CD4-positive, alpha-beta memory T cell (primary cell): ENCODE data around the gene ABHD15. TPM values are rescaled to one million over a fixed set of nuclear protein-coding genes. Genes with fewer than 3 reads are reported as not detected.

Source experiments
- CTCF ChIA-PET: fragments of 350-600 bp; sonication (Branson Sonifier 250); formaldehyde crosslinking; loops from one replicate; lab custom pipeline; 2021; ENCODE audit warnings: inconsistent platforms; ENCODE audit not compliant: partially characterized antibody; lab: Charles Lee
- POLR2A ChIA-PET: fragments of 350-600 bp; sonication (Branson Sonifier 250); formaldehyde crosslinking; loops from one replicate; lab custom pipeline; 2021; ENCODE audit not compliant: partially characterized antibody; lab: Charles Lee
- DNase-seq, 5 donors: peaks; one replicate each; pipeline versions ENCODE4 v3.0.0 to v3.0.0-alpha.2; 2020 to 2022; ENCODE audit warnings: mixed read lengths in 1 of 5
- H3K27ac ChIP-seq: one replicate; pipeline ENCODE4 v1.7.0; 2013; ENCODE audit warnings: low read depth, low read length
- H3K27me3 ChIP-seq: 2 replicates; pipeline ENCODE4 v1.7.0; 2013; ENCODE audit warnings: mild to moderate bottlenecking, low read length, moderate library complexity; ENCODE audit not compliant: insufficient read depth
- H3K36me3 ChIP-seq: 2 replicates; pipeline ENCODE4 v1.7.0; 2013; ENCODE audit warnings: mild to moderate bottlenecking, low read length, moderate library complexity; ENCODE audit not compliant: insufficient read depth
- H3K4me1 ChIP-seq: 2 replicates; pipeline ENCODE4 v1.7.0; 2013; ENCODE audit warnings: mild to moderate bottlenecking, low read length, moderate library complexity; ENCODE audit not compliant: insufficient read depth
- H3K4me3 ChIP-seq, 2 donors: one replicate each; pipeline ENCODE4 v1.7.0; 2013; ENCODE audit warnings: low read length in 2 of 2, mild to moderate bottlenecking in 1 of 2
- H3K9me3 ChIP-seq, 2 donors: one replicate each; pipeline ENCODE4 v1.7.0; 2013; ENCODE audit warnings: low read length in 2 of 2, control low read depth in 1 of 2; ENCODE audit not compliant: control insufficient read depth in 1 of 2
- H3K27ac Mint-ChIP-seq, 7 donors: one replicate each; pipeline ENCODE4 v1.8.0; 2020 to 2021; ENCODE audit warnings: mixed read lengths in 7 of 7, mild to moderate bottlenecking in 6 of 7, inconsistent platforms in 3 of 7, moderate library complexity in 3 of 7
- H3K27me3 Mint-ChIP-seq, 2 donors: one replicate each; pipeline ENCODE4 v1.8.0; 2020 to 2021; ENCODE audit warnings: mixed read lengths in 2 of 2
- H3K36me3 Mint-ChIP-seq, 2 donors: one replicate each; pipeline ENCODE4 v1.8.0; 2020 to 2021; ENCODE audit warnings: mixed read lengths in 2 of 2, inconsistent platforms in 1 of 2, mild to moderate bottlenecking in 1 of 2
- H3K4me1 Mint-ChIP-seq, 4 donors: one replicate each; pipeline ENCODE4 v1.8.0; 2020 to 2021; ENCODE audit warnings: mixed read lengths in 4 of 4, mild to moderate bottlenecking in 1 of 4
- H3K4me3 Mint-ChIP-seq, 8 donors: one replicate each; pipeline ENCODE4 v1.8.0; 2020 to 2021; ENCODE audit warnings: mixed read lengths in 8 of 8, mild to moderate bottlenecking in 7 of 8, moderate library complexity in 6 of 8, inconsistent platforms in 3 of 8
- H3K9me3 Mint-ChIP-seq, 8 donors: one replicate each; pipeline ENCODE4 v1.8.0; 2020 to 2021; ENCODE audit warnings: mixed read lengths in 8 of 8, mild to moderate bottlenecking in 5 of 8, inconsistent platforms in 3 of 8, moderate library complexity in 1 of 8
- intact Hi-C: fragments of 100-400 bp; cut with micrococcal nuclease; formaldehyde crosslinking; loops from one replicate; pipeline ENCODE4 v1.15.1; 2023
- polyA plus RNA-seq, 2 donors: library from polyadenylated mRNA; unstranded; fragments of 300-500 nt; fragmentation: Illumina TruSeq; gene quantifications; one replicate each; pipeline ENCODE4 v1.2.3, GENCODE V29; 2021
- total RNA-seq, 2 experiments: library from RNA; stranded (reverse); gene quantifications; one replicate each; pipeline ENCODE4 v1.2.3, GENCODE V29; 2021

ABHD15 gene
- total and polyA plus RNA-seq, 4 experiments from 2014 or later, result 8.2 to 18.8 (median 15.8) TPM

- Histone ChIP-seq H3K4me1 (no peaks in the 10 kb centered on the region), H3K9me3 (no peaks in the 10 kb centered on the region), H3K27ac (no peak overlapping the region), H3K4me3 (no peak overlapping the region), H3K27me3 (no peaks in the 10 kb centered on the region), H3K36me3 (no peaks in the 10 kb centered on the region)
- H3K27ac Mint-ChIP-seq, result no peak overlapping the region
- ChIA-PET CTCF (interaction anchor here (0.9 to 22.5 kb wide), 4 partner anchors 8 to 33 kb away, joined by 4 to 523 read pairs (median 20); partner anchors contain the start of genes ABHD15, ANKRD13B and TP53I13), POLR2A (no interaction called here)
- H3K27me3 Mint-ChIP-seq, result no peaks in the 10 kb centered on the region
- no peak for DNase-seq
- no peak overlapping the region for H3K4me3 Mint-ChIP-seq
- H3K9me3 Mint-ChIP-seq, result no peaks in the 10 kb centered on the region
- peaks cover 0 to 2% (median 0%) of the 10 kb centered on the region in 4 donors for H3K4me1 Mint-ChIP-seq
- intact Hi-C loops, result no loop called here
- H3K36me3 Mint-ChIP-seq, result no peaks in the 10 kb centered on the region
Measured at GRCh38 chr17:29607557-29608195, 40.8 kb upstream of the ABHD15 start.

- no peaks in the 10 kb centered on the region for H3K27me3 ChIP-seq
- Mint-ChIP-seq H3K4me3 (no peak overlapping the region), H3K27ac (no peak overlapping the region), H3K27me3 (no peaks in the 10 kb centered on the region), H3K4me1 (no peaks in the 10 kb centered on the region), H3K9me3 (no peaks in the 10 kb centered on the region), H3K36me3 (no peaks in the 10 kb centered on the region)
- no peaks in the 10 kb centered on the region for H3K9me3 ChIP-seq
- intact Hi-C loops, result no loop called here
- no peak overlapping the region for H3K4me3 ChIP-seq
- POLR2A ChIA-PET, result no interaction called here
- H3K27ac ChIP-seq, result no peak overlapping the region
- no peaks in the 10 kb centered on the region for H3K36me3 ChIP-seq
- CTCF ChIA-PET, result interaction anchor here (1.1 kb wide), 1 partner anchor 10 kb away, joined by 3 read pairs; no protein-coding TSS in a partner anchor
- no peaks in the 10 kb centered on the region for H3K4me1 ChIP-seq
- DNase-seq, result no peak
Measured at GRCh38 chr17:29603109-29603674, 36.4 kb upstream of the ABHD15 start.

- no peaks in the 10 kb centered on the region for H3K9me3 ChIP-seq
- no peaks in the 10 kb centered on the region for H3K36me3 ChIP-seq
- peaks cover 0 to 4% (median 3%) of the 10 kb centered on the region in 4 donors for H3K4me1 Mint-ChIP-seq
- no peaks in the 10 kb centered on the region for H3K9me3 Mint-ChIP-seq
- H3K4me3 ChIP-seq, result no peak overlapping the region
- H3K4me3 Mint-ChIP-seq, result no peak overlapping the region
- no peaks in the 10 kb centered on the region for H3K27me3 Mint-ChIP-seq
- ChIA-PET CTCF (interaction anchor here (1.0 to 1.2 kb wide), 3 partner anchors 16 to 20 kb away, joined by 3 read pairs; no protein-coding TSS in a partner anchor), POLR2A (interaction anchor here (1.0 kb wide), 1 partner anchor 16 kb away, joined by 3 read pairs; no protein-coding TSS in a partner anchor)
- DNase-seq, result no peak
- H3K27me3 ChIP-seq, result no peaks in the 10 kb centered on the region
- intact Hi-C loops, result no loop called here
- peaks cover 0 to 1% of the 10 kb centered on the region in 2 donors for H3K36me3 Mint-ChIP-seq
- no peak overlapping the region for H3K27ac ChIP-seq
- H3K4me1 ChIP-seq, result peaks cover 14% of the 10 kb centered on the region
- no peak overlapping the region for H3K27ac Mint-ChIP-seq
Measured at GRCh38 chr17:29597361-29598172, 30.7 kb upstream of the ABHD15 start.

- ChIA-PET POLR2A (no interaction called here), CTCF (interaction anchor here (1.0 to 1.2 kb wide), 3 partner anchors 17 to 21 kb away, joined by 3 read pairs; no protein-coding TSS in a partner anchor)
- Histone ChIP-seq H3K27me3 (no peaks in the 10 kb centered on the region), H3K4me1 (peaks cover 21% of the 10 kb centered on the region), H3K4me3 (no peak overlapping the region), H3K9me3 (no peaks in the 10 kb centered on the region), H3K27ac (no peak overlapping the region), H3K36me3 (no peaks in the 10 kb centered on the region)
- H3K9me3 Mint-ChIP-seq, result no peaks in the 10 kb centered on the region
- H3K4me3 Mint-ChIP-seq, result no peak overlapping the region
- intact Hi-C loops, result no loop called here
- H3K4me1 Mint-ChIP-seq, result peaks cover 0 to 11% (median 7%) of the 10 kb centered on the region in 4 donors
- no peak for DNase-seq
- H3K36me3 Mint-ChIP-seq, result peaks cover 0 to 1% of the 10 kb centered on the region in 2 donors
- H3K27ac Mint-ChIP-seq, result no peak overlapping the region
- no peaks in the 10 kb centered on the region for H3K27me3 Mint-ChIP-seq
Measured at GRCh38 chr17:29596811-29597210, 30.0 kb upstream of the ABHD15 start.

GRCh38 chr17:29595943-29596774 lies 29.3 kb upstream of the ABHD15 start:
- Histone ChIP-seq H3K9me3 (no peaks in the 10 kb centered on the region), H3K4me3 (no peak overlapping the region), H3K4me1 (peaks cover 28% of the 10 kb centered on the region), H3K27ac (no peak overlapping the region), H3K36me3 (no peaks in the 10 kb centered on the region), H3K27me3 (no peaks in the 10 kb centered on the region)
- Mint-ChIP-seq H3K4me3 (no peak overlapping the region), H3K36me3 (peaks cover 0 to 1% of the 10 kb centered on the region in 2 donors), H3K9me3 (no peaks in the 10 kb centered on the region), H3K27me3 (no peaks in the 10 kb centered on the region), H3K4me1 (peaks cover 4 to 18% (median 12%) of the 10 kb centered on the region in 4 donors), H3K27ac (peak overlapping the region in 1 of 7 donors; percentile 37)
- DNase-seq, result no peak
- intact Hi-C loops, result no loop called here
- ChIA-PET CTCF (no interaction called here), POLR2A (interaction anchor here (6.0 kb wide), 1 partner anchor 28 kb away, joined by 68 read pairs; the partner anchor contains the start of genes ABHD15 and TP53I13)

GRCh38 chr17:29595107-29595942 lies 28.5 kb upstream of the ABHD15 start:
- Histone ChIP-seq H3K27ac (no peak overlapping the region), H3K36me3 (no peaks in the 10 kb centered on the region), H3K9me3 (no peaks in the 10 kb centered on the region), H3K4me1 (peaks cover 36% of the 10 kb centered on the region), H3K4me3 (no peak overlapping the region), H3K27me3 (no peaks in the 10 kb centered on the region)
- CTCF ChIA-PET, result interaction anchor here (1.6 to 5.0 kb wide), 3 partner anchors 15 to 26 kb away, joined by 6 to 105 read pairs (median 36); partner anchors contain the start of genes ABHD15 and TP53I13
- H3K27ac Mint-ChIP-seq, result no peak overlapping the region
- H3K4me3 Mint-ChIP-seq, result peak overlapping the region; percentile 40 to 76 (median 56)
- intact Hi-C loops, result no loop called here
- H3K36me3 Mint-ChIP-seq, result peaks cover 0 to 1% of the 10 kb centered on the region in 2 donors
- no peak for DNase-seq
- H3K27me3 Mint-ChIP-seq, result no peaks in the 10 kb centered on the region
- H3K9me3 Mint-ChIP-seq, result no peaks in the 10 kb centered on the region
- peaks cover 8 to 26% (median 19%) of the 10 kb centered on the region in 4 donors for H3K4me1 Mint-ChIP-seq
- POLR2A ChIA-PET, result interaction anchor here (4.8 to 6.0 kb wide), 2 partner anchors 20 to 27 kb away, joined by 68 to 109 read pairs; partner anchors contain the start of genes ABHD15 and TP53I13
